Esophagus (tissue), 2 donors: Measurements from ENCODE around the gene LRRC58. TPM values are rescaled to one million over a fixed set of nuclear protein-coding genes. Genes with fewer than 3 reads are reported as not detected.
"Not testable (repeated sequence)": the region's sequence is repeated elsewhere in the genome, so short reads cannot be mapped to it uniquely, and the experiment has no call there.

ENCODE experiments used
- H3K27ac ChIP-seq, 2 donors: one replicate each; pipeline ENCODE4 v1.5.1; 2013; ENCODE audit warnings: low read depth in 2 of 2, mild to moderate bottlenecking in 2 of 2, inconsistent platforms in 1 of 2, low read length in 1 of 2, moderate library complexity in 1 of 2
- H3K27me3 ChIP-seq, 2 donors: one replicate each; pipeline ENCODE4 v1.6.1; 2013; ENCODE audit warnings: low read length in 2 of 2, control low read depth in 1 of 2, mild to moderate bottlenecking in 1 of 2; ENCODE audit not compliant: insufficient read depth in 2 of 2, control insufficient read depth in 1 of 2
- H3K36me3 ChIP-seq, 2 donors: one replicate each; pipeline ENCODE4 v1.6.1; 2013; ENCODE audit warnings: low read length in 1 of 2; ENCODE audit not compliant: control insufficient read depth in 2 of 2, insufficient read depth in 2 of 2
- H3K4me1 ChIP-seq, 2 donors: one replicate each; pipeline ENCODE4 v1.6.1; 2013; ENCODE audit warnings: low read length in 1 of 2; ENCODE audit not compliant: control insufficient read depth in 2 of 2, insufficient read depth in 2 of 2
- H3K4me3 ChIP-seq, 2 donors: one replicate each; pipeline ENCODE4 v1.5.1; 2013; ENCODE audit warnings: low read length in 2 of 2, mild to moderate bottlenecking in 2 of 2, low read depth in 1 of 2, moderate library complexity in 1 of 2
- H3K9me3 ChIP-seq, 2 donors: one replicate each; pipeline ENCODE4 v1.6.1; 2013; ENCODE audit warnings: mild to moderate bottlenecking in 2 of 2, low read depth in 1 of 2, low read length in 1 of 2, moderate library complexity in 1 of 2; ENCODE audit not compliant: control insufficient read depth in 2 of 2, insufficient read depth in 1 of 2
- WGBS, 2 donors: extraction: QIAGEN DNeasy Blood & Tissue Kit; methylation state at CpG; one replicate each; pipeline ENCODE4 v1.1.7; 2013; 5-methylcytosine and 5-hydroxymethylcytosine counted together
- polyA plus RNA-seq, 2 donors: library from polyadenylated mRNA; stranded (reverse); fragments of 200-250 nt; gene quantifications; one replicate each; pipeline ENCODE4 v1.2.3, GENCODE V29; 2013
- donor health status: healthy with polysubstance abuse.
- donor health status: Bipolar disorder and iron deficiency.

LRRC58 gene
- polyA plus RNA-seq, 2 donors, result 2.7 to 5.0 TPM

DNA sequence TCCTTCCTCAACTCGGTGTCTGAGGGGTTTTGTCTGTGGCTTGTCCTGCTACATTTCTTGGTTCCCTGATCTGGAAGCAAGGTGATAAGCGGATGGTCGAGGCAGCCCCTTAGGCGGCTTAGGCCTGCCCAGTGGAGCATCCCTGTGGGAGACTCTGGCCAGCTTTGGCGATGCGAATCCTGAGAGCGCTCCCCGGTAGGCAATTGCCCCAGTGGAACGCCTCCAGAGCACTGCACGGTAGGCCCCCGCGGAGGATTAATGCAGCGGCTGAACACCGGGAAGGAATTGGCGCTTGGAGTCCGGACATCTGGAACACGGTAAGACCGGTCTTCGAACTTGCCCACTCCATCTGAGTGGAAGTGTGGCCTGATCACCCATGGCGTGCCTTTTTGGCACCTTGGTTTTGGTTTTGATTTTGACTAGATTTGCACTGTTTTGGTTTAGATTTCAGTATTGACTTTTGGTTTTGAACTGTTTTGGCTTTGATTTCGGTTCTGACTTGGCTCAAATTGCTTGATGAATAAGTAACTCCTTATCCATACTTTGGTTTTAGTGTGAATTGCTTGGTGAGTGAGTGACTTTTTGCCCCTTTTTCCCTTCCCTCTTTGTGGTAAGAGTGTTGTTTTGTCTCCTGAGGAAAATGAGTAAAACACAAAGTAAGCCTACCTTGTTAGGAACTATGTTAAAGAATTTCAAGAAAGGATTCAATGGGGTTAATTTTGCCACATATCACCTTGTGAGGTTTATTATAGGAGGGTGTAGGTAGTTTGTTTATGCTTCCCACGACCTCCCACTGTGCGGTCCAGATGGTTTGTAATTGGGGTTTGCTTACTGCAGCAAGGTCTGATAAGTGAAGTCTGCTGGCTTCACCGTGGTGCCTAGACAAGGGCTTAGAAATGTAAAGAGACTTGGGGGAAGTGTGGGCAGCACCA lies 37.0 kb downstream of the LRRC58 start:
- no peak overlapping the region for H3K27ac ChIP-seq

DNA sequence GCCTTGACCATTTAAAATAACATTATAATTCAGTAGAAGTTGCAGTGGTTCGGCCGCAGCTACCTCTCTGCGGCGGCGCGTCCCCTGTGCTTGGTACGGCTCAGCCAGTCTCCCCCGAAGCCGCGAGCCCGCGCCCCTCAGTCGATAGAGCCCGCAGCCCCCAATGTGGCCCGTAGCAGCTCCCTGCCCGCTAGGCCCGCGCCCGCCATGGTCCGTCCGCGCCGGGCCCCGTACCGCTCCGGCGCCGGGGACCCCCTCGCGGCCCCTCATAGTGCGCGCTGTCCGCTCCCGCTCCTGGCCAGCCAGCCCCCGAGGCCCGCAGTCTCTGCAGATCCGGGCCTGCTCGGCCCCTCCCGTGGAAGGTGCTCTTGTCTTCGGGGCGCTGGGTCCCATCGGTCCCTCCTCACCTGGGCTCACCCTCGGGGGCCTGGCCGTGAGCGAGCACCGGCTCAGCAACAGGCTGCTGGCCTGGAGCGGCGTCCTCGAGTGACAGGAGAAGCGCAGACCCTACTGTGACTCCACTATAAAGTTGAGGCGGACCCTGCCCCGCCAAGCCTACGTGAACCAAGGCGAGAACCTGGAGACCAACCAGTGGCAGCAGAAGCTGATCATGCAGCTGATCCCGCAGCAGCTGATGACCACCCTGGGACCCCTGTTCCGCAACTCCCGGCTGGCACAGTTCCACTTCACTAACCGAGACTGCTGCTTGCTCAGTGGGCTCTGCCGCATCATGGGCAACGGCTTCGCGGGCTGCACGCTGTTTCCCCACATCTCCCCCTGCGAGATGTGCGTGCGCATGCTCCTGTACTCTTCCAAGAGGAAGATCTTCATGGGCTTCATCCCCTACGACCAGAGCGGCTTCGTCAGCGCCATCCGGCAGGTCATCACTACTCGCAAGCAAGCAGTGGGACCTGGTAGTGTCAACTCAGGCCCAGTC lies 42.4 kb downstream of the LRRC58 start:
- H3K4me3 ChIP-seq, result no peak overlapping the region
- H3K9me3 ChIP-seq, result no peaks in the 10 kb centered on the region
- no peaks in the 10 kb centered on the region for H3K36me3 ChIP-seq
- H3K27ac ChIP-seq, result no peak overlapping the region
- H3K4me1 ChIP-seq, result no peaks in the 10 kb centered on the region
- no peaks in the 10 kb centered on the region for H3K27me3 ChIP-seq
- 72 to 77% methylated on average over 52 to 72 of the region's 72 CpGs for WGBS, 2 donors

More for the DNA sequence above, 37.0 kb downstream of the LRRC58 start:
- WGBS, 2 donors, result 93 to 94% methylated on average over 24 of the region's 24 CpGs
- Histone ChIP-seq H3K4me3 (no peak overlapping the region), H3K4me1 (no peaks in the 10 kb centered on the region), H3K27me3 (no peaks in the 10 kb centered on the region), H3K36me3 (peaks cover 0 to 3% of the 10 kb centered on the region in 2 donors), H3K9me3 (no peaks in the 10 kb centered on the region)

- Histone ChIP-seq H3K4me1 (no peaks in the 10 kb centered on the region), H3K9me3 (no peaks in the 10 kb centered on the region), H3K27me3 (no peaks in the 10 kb centered on the region), H3K4me3 (no peak overlapping the region), H3K36me3 (no peaks in the 10 kb centered on the region), H3K27ac (no peak overlapping the region)
- WGBS, 2 donors, result 87 to 88% methylated on average over 4 of the region's 4 CpGs
Measured at GRCh38 chr3:120304616-120305015, 44.5 kb downstream of the LRRC58 start.

GRCh38 chr3:120302361-120302760 lies 46.8 kb downstream of the LRRC58 start:
- H3K4me3 ChIP-seq, result no peak overlapping the region
- WGBS, 2 donors, result 66 to 74% methylated on average over 5 of the region's 5 CpGs
- no peak overlapping the region for H3K27ac ChIP-seq
- no peaks in the 10 kb centered on the region for H3K27me3 ChIP-seq
- H3K36me3 ChIP-seq, result no peaks in the 10 kb centered on the region
- H3K9me3 ChIP-seq, result no peaks in the 10 kb centered on the region
- no peaks in the 10 kb centered on the region for H3K4me1 ChIP-seq

DNA sequence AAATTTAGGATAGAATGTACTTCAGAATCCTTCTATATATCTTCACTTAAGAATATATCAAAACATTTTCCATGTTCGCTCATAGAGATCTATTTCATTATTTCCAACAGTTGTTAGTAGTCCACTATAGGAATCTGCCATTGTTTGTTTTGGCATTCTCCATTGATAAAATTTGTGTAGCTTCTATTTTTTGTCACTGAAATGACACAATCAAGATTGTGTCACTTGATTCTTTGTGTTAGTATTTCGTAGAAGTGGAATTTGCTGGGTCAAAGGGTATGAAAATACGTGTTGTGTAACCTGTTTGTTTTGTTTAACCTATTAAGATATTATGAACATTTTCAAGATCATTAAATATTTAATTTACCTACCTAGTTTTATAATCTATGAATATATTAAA lies 48.2 kb downstream of the LRRC58 start:
- 73% methylated on average over 3 of the region's 3 CpGs for WGBS, 2 donors
- Histone ChIP-seq H3K9me3 (no peaks in the 10 kb centered on the region), H3K4me3 (no peak overlapping the region), H3K36me3 (no peaks in the 10 kb centered on the region), H3K27me3 (no peaks in the 10 kb centered on the region), H3K27ac (no peak overlapping the region), H3K4me1 (no peaks in the 10 kb centered on the region)

DNA sequence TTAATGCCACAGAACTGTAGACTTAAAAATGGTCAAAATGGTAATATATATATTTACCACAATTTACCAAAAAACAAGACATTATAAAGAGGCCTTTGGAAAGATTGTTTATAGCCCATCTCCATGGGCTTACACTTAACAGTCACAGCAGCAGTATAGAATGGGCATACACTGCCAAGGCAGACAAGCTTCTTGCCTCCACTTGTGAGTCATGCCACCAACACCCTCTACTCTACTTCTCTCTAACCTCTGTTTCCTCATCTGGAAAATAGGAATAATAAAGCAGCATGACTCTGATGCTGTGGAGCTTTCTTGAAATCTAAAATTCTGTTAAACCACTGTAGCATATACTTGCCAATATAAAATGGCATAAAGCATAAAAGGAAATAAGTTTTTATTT lies 49.8 kb downstream of the LRRC58 start:
- Histone ChIP-seq H3K27ac (no peak overlapping the region), H3K4me1 (no peaks in the 10 kb centered on the region), H3K27me3 (no peaks in the 10 kb centered on the region), H3K9me3 (no peaks in the 10 kb centered on the region), H3K36me3 (no peaks in the 10 kb centered on the region), H3K4me3 (no peak overlapping the region)

GRCh38 chr3:120298996-120299395 lies 50.2 kb downstream of the LRRC58 start:
- no peaks in the 10 kb centered on the region for H3K27me3 ChIP-seq
- H3K4me3 ChIP-seq, result no peak overlapping the region
- H3K36me3 ChIP-seq, result no peaks in the 10 kb centered on the region
- H3K27ac ChIP-seq, result no peak overlapping the region
- H3K4me1 ChIP-seq, result no peaks in the 10 kb centered on the region
- H3K9me3 ChIP-seq, result no peaks in the 10 kb centered on the region

DNA sequence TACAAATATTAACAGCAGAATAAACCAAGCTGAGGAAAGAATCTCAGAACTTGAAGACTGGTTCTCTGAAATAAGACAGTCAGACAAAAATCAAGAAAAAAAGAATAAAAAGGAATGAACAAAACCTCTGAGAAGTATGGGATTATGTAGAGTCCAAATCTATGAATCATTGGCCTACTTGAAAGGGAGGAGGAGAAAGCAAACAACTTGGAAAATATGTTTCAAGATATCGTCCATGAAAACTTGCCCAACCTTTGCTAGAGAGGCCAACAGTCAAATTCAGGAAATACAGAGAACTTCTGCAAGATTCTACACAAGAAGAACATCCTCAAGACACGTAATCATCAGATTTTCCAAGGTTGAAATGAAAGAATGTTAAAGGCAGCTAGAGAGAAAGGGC lies 57.6 kb downstream of the LRRC58 start:
- 59 to 64% methylated on average over 2 of the region's 2 CpGs for WGBS, 2 donors
- H3K9me3 ChIP-seq, H3K4me3 ChIP-seq, H3K36me3 ChIP-seq, H3K27me3 ChIP-seq, H3K4me1 ChIP-seq, H3K27ac ChIP-seq: not testable (repeated sequence)

GRCh38 chr3:120289636-120290035 lies 59.5 kb downstream of the LRRC58 start:
- 89 to 97% methylated on average over 16 of the region's 16 CpGs for WGBS, 2 donors

More at GRCh38 chr3:120289636-120290035, 59.5 kb downstream of the LRRC58 start:
- no peaks in the 10 kb centered on the region for H3K9me3 ChIP-seq
- no peak overlapping the region for H3K4me3 ChIP-seq
- H3K4me1 ChIP-seq, result no peaks in the 10 kb centered on the region
- no peaks in the 10 kb centered on the region for H3K27me3 ChIP-seq
- H3K36me3 ChIP-seq, result no peaks in the 10 kb centered on the region
- H3K27ac ChIP-seq, result no peak overlapping the region
